ENCODE measurements around the gene SZRD1. TPM values are rescaled to one million over a fixed set of nuclear protein-coding genes. Genes with fewer than 3 reads are reported as not detected.
A peak's percentile ranks its signal among the peaks of the same experiment; 100 is the strongest.

The SZRD1 gene
- total and polyA plus RNA-seq, 9 of the 15 experiments (the other 6 are each of a cell fraction or from before 2014, with no cell fraction given): 3.9 to 149 (median 82.5) TPM

DNA sequence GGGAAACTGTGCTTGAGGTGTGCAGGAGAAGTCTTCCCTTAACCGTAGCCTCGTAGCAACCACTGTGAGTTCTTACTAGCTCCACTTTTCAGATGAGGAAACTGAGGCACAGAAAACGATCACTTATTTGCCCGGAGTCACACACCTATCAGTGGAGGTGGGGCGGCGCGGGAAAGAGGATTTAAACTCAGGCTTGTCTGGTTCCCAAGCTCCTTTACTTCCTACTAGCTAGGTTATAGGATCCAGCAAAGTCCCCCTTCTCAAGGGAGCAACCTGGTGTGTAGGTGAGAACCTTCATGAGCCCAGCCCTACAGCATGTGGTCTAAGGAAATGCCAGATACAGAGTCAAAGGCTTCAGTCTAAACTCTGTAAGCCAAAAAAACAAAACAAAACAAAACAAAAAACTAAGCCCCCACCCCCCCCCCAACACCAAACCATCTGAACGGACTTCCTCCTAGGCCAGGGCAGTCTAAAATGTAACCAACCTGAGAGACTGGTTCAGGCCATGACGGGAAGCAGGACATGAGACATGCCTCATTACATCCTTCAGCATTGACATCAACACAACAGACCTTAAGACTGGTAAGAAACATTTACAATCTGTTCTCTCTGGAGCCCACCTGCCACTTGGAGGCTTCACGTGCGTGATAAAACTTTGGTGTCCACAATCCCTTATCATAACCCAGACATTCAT, 14.1 kb upstream of the SZRD1 start (continued):
- TF ChIP-seq, protein P1, sequence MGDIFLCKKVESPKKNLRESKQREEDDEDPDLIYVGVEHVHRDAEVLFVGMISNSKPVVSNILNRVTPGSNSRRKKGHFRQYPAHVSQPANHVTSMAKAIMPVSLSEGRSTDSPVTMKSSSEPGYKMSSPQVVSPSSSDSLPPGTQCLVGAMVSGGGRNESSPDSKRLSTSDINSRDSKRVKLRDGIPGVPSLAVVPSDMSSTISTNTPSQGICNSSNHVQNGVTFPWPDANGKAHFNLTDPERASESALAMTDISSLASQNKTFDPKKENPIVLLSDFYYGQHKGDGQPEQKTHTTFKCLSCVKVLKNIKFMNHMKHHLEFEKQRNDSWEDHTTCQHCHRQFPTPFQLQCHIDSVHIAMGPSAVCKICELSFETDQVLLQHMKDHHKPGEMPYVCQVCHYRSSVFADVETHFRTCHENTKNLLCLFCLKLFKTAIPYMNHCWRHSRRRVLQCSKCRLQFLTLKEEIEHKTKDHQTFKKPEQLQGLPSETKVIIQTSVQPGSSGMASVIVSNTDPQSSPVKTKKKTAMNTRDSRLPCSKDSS (IDR thresholded peaks at IDR 0.05; ENCODE audit: low read depth, partially characterized antibody): no peak
- TF ChIP-seq HNRNPL (IDR thresholded peaks at IDR 0.05; ENCODE audit: low read depth, low read length) (no peak), BCOR (IDR thresholded peaks at IDR 0.05) (0 out of 2 replicates have a peak, but pooled peaks have one; percentile 52), PTTG1 (tag; IDR thresholded peaks at IDR 0.05; ENCODE audit: low read depth) (no peak), MYC (IDR thresholded peaks at IDR 0.05; ENCODE audit: low read depth, low read length) (no peak), MYC (CRISPR knock-in tag; IDR thresholded peaks at IDR 0.05; ENCODE audit: borderline replicate concordance, low read depth) (peak; percentile 70; the same call in 1 of the 2 replicates), ZNF212 (CRISPR knock-in tag; IDR thresholded peaks at IDR 0.05) (no peak), DIDO1 (tag; IDR thresholded peaks at IDR 0.05; ENCODE audit: low read depth) (no peak), HDAC3 (IDR thresholded peaks at IDR 0.05; ENCODE audit: borderline replicate concordance, partially characterized antibody) (no peak), HDAC2 (IDR thresholded peaks at IDR 0.05) (no peak), MTA1 (IDR thresholded peaks at IDR 0.05; ENCODE audit: borderline replicate concordance) (no peak), CBX8 (IDR thresholded peaks at IDR 0.05; ENCODE audit: borderline replicate concordance, extremely low read depth, low read depth, low read length, poor library complexity, severe bottlenecking) (no peak)
- TF ChIP-seq, protein P2, sequence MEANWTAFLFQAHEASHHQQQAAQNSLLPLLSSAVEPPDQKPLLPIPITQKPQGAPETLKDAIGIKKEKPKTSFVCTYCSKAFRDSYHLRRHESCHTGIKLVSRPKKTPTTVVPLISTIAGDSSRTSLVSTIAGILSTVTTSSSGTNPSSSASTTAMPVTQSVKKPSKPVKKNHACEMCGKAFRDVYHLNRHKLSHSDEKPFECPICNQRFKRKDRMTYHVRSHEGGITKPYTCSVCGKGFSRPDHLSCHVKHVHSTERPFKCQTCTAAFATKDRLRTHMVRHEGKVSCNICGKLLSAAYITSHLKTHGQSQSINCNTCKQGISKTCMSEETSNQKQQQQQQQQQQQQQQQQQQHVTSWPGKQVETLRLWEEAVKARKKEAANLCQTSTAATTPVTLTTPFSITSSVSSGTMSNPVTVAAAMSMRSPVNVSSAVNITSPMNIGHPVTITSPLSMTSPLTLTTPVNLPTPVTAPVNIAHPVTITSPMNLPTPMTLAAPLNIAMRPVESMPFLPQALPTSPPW (CRISPR knock-in tag; IDR thresholded peaks at IDR 0.05): no peak
- TF ChIP-seq, protein P3, sequence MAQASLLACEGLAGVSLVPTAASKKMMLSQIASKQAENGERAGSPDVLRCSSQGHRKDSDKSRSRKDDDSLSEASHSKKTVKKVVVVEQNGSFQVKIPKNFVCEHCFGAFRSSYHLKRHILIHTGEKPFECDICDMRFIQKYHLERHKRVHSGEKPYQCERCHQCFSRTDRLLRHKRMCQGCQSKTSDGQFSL (CRISPR knock-in tag; IDR thresholded peaks at IDR 0.05): peak; percentile 77
- TF ChIP-seq, protein P3 (tag; IDR thresholded peaks at IDR 0.05): no peak; a peak in 1 of 4 replicates
- TF ChIP-seq, protein P4, sequence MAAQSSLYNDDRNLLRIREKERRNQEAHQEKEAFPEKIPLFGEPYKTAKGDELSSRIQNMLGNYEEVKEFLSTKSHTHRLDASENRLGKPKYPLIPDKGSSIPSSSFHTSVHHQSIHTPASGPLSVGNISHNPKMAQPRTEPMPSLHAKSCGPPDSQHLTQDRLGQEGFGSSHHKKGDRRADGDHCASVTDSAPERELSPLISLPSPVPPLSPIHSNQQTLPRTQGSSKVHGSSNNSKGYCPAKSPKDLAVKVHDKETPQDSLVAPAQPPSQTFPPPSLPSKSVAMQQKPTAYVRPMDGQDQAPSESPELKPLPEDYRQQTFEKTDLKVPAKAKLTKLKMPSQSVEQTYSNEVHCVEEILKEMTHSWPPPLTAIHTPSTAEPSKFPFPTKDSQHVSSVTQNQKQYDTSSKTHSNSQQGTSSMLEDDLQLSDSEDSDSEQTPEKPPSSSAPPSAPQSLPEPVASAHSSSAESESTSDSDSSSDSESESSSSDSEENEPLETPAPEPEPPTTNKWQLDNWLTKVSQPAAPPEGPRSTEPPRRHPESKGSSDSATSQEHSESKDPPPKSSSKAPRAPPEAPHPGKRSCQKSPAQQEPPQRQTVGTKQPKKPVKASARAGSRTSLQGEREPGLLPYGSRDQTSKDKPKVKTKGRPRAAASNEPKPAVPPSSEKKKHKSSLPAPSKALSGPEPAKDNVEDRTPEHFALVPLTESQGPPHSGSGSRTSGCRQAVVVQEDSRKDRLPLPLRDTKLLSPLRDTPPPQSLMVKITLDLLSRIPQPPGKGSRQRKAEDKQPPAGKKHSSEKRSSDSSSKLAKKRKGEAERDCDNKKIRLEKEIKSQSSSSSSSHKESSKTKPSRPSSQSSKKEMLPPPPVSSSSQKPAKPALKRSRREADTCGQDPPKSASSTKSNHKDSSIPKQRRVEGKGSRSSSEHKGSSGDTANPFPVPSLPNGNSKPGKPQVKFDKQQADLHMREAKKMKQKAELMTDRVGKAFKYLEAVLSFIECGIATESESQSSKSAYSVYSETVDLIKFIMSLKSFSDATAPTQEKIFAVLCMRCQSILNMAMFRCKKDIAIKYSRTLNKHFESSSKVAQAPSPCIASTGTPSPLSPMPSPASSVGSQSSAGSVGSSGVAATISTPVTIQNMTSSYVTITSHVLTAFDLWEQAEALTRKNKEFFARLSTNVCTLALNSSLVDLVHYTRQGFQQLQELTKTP (IDR thresholded peaks at IDR 0.05; ENCODE audit: low read depth in 1 of 2, partially characterized antibody in 2 of 2): peak; percentile 8 to 20
- TF ChIP-seq, protein P5, sequence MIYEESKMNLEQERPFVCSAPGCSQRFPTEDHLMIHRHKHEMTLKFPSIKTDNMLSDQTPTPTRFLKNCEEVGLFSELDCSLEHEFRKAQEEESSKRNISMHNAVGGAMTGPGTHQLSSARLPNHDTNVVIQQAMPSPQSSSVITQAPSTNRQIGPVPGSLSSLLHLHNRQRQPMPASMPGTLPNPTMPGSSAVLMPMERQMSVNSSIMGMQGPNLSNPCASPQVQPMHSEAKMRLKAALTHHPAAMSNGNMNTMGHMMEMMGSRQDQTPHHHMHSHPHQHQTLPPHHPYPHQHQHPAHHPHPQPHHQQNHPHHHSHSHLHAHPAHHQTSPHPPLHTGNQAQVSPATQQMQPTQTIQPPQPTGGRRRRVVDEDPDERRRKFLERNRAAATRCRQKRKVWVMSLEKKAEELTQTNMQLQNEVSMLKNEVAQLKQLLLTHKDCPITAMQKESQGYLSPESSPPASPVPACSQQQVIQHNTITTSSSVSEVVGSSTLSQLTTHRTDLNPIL (CRISPR knock-in tag; IDR thresholded peaks at IDR 0.05): no peak
